ENCODE data around the gene TEX14. TPM values are rescaled to one million over a fixed set of nuclear protein-coding genes. Genes with fewer than 3 reads are reported as not detected.
A peak's percentile ranks its signal among the peaks of the same experiment; 100 is the strongest.
"Not testable (repeated sequence)": the region's sequence is repeated elsewhere in the genome, so short reads cannot be mapped to it uniquely, and the experiment has no call there.

Gene TEX14
- total RNA-seq, 1 donor from 2014 or later: not detected

DNA sequence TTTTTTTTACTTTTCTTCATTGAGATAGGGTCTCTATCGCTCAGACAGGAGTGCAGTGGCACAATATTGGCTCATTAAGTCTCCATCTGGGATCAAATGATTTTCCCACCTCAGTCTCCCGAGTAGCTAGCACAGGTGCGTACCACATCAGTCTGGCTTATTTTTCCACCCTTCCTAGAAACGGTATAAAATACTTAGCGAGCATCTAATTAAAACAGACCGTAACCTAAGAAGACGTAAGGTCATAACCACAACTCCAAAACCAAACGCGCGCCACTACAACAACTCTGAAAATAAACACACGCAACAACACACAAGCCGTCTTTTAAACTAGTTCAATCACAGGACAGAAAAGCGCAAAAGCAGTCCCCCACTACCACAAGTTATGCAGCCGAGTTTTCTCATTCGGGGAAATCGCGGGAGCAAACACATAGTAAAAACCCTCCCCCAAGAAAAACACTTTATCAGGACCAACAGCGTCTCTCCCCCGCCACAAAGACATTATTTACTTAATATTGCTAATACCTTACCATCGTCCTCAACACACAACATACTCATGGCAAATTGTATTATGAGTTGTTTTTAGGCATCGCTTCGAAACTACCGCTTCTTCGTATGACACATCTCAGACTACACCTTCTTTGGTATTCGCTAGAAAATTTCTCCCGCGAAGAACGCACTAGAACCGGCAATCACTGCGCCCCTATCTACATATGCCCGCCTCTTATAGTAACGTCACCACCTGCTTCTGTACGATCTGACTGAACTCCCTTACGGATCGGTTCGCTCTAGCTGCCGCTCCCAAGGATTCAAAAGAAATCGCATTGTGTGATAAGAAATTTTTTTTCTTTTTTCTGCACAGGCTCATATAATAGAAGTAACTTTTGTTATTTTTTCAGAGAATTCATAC is 32.8 kb downstream of the TEX14 start:
- peak; percentile 98 for DNase-seq (ENCODE audit: low spot score)

DNA sequence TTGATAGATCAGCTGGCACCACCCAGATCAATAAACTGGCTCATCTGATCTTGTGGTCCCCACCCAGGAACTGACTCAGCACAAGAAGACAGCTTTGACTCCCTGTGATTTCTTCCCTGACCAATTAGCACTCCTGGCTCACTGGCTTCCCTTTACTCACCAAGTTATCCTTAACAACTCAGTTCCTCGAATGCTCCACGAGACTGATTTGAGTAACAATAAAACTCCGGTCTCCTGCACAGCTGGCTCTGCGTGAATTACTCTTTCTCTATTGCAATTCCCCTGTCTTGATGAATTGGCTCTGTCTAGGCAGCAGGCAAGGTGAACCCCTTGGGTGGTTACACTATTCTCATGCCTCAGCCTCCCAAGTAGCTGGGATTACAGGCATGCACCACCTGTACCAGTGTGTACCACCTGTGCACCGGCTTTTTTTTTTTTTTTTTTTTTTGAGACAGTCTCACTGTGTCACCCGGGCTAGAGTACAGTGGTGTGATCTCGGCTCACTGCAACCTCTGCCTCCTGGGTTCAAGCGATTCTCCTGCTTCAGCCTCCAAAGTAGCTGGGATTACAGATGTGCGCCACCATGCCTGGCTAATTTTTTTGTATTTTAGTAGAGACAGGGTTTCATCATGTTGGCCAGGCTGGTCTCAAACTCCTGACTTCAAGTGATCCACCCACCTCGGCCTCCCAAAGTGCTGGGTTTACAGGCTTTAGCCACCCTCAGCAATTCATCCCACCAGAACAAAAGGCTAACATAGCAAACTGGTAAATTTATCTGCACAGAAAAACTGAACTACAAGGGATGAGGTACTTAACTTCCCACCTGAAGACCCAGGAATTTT is 33.7 kb downstream of the TEX14 start:
- not testable (repeated sequence) for DNase-seq (ENCODE audit: low spot score)

DNA sequence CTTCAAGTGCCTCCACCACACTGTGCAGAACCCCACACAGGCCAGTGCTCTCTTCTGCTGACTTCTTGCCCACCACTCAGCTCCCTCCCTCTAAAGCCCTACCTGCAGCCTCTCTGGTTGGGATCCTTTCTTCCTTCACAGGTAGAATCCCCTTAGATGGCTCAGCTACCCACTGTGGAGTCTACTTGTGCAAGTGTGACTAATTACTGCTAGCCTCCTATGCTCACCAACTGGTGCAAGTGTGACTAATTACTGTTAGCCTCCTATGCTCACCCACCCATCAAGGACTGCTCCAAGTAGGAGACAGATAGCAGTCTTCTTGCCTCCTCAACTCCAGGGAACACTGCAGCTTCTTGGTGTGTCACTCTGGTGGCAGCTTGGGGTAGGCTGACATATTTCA is 43.6 kb downstream of the TEX14 start:
- no peak for DNase-seq (ENCODE audit: low spot score)

DNA sequence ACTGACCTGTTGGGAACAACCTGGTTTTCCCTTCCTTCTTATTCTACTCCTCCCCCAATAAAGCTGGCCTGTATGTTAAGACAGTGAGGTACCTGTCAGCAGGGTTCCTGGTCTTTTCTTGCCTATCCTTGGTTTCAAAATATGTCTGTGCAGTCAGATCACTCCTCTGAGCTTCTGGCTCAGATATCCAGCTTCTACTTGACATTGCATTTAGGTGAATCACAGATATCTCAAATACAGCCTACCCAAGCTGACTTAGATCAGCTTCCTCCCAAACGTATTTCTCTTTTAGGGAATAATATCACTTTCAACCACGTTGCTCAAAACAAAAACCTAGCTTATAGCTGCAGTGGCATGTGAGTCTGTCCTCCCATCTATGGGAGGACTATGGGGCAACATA is 48.7 kb downstream of the TEX14 start:
- DNase-seq (ENCODE audit: low spot score): peak; percentile 60

DNA sequence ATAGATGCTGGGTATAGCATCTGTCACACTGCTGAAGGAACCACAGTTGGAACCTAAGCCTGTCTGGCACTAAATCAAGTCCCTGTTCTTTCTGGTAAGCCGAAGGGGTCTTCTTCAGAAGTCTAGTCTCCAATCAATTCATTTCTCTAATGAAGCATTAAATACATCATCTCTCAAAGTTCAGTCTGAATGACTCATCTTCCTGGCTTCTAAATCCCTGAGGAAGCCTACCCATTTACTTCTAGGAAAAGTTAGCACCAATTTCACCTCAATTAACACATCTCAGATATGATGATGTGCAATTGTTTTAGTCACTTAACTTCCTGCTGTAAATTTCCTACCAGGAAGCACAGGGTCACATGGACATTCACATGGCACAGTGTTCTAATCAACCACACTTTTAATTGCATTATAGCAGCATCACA is 49.9 kb downstream of the TEX14 start:
- DNase-seq (ENCODE audit: low spot score): no peak

DNA sequence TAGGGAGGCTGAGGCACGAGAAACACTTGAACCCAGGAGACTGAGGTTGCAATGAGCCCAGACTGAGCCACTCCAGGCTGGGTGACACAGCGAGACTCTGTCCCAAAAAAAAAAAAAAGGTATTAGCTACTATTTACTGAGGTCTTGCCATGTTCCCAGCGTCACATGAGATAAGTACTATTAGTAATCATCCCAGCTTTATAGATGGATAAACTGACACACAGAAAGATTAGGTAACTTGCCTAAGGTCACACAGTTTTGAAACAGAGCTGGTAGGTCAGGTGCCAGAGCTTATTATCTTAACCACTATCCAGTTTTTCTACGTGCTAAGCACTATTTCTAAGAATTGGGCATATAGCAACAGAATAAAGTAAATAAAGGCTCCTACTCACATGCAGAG is 51.6 kb downstream of the TEX14 start:
- no peak for DNase-seq (ENCODE audit: low spot score)

DNA sequence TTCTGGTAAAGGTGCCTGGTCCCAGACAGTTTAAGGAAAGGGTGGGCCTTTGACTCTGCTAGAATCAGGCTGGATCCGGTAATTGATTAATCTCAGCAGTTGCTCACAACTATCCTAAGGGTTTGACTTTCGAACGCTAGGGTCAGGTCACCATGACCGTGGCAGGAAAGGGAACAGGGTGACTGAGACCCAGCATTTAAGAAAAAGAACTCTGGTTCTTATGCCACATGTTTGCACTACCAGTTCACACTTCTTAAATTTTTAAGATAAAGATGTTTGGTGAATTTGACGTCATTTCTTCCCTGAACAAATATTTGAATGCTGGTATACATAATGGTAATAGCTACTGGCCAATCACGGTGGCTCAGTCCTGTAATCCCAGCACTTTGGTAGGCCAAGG is 52.2 kb downstream of the TEX14 start:
- no peak for DNase-seq (ENCODE audit: low spot score)

DNA sequence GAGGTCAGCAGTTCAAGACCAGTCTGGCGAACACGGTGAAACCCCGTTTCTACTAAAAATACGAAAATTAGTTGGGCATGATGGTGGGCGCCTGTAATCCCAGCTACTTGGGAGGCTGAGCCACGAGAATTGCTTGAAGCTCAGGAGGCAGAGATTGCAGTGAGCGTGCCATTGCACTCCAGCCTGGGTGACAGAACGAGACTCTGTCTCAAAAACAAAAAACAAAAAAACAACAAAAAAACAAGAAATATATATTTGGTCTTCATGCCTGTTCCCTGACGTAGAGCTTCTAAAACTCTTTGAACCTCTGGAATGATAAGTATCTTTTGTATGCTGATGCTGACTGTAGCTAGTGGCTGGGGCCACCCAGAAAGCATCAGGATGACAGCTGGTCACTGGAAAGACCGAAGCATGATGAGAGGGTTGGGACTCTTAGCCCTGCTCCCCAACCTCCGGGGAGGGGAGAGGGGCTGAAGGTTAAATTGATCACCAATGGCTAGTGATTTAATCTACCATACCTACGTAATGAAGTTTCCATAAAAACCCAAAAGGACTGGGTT is 54.8 kb downstream of the TEX14 start:
- DNase-seq (ENCODE audit: low spot score): no peak

DNA sequence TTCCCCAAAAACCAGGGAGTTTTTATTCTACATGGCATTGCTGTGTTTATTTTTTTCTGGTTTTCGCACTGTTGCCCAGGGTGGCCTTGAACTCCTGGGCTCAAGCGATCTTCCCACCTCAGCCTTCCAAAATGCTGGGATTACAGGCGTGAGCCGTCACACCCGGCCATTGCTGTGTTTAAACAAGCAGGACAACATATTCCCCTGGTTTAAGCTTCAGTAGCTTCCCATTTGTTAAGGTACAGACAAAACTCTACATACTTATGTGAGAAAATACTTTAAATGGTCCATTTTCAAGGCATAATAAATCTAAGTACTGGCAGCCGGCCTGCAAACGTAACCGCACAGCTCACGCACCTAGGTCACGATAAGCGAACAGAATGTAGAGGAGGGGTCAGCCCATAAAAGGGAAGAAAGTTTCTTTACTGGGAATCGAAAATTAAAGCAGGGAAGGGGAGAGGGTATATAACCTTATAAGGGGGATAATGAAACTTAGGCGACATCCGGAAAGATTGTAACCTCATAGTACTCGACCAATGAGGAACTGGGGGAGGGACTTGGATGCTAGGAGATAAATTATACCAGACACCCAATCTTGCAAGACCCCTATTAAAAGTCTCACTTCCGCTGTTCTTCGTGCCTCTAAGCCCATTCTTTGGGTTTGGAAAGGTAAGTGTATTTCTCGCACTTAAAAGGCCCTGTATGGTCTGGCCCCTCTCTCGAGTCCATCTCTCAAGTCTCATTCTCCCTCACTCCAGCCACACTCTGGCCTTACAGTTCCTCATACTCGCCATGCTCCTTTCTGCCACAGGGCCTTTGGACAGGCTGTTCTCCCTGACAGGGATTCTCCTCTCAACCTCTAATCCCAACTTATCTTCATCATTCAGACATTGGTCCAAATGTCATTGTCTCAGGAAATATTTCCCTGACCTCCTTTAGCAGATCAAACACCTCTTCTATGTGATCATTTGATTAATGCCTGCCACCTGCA is 59.2 kb downstream of the TEX14 start:
- peak; percentile 10 for DNase-seq (ENCODE audit: low spot score)

DNA sequence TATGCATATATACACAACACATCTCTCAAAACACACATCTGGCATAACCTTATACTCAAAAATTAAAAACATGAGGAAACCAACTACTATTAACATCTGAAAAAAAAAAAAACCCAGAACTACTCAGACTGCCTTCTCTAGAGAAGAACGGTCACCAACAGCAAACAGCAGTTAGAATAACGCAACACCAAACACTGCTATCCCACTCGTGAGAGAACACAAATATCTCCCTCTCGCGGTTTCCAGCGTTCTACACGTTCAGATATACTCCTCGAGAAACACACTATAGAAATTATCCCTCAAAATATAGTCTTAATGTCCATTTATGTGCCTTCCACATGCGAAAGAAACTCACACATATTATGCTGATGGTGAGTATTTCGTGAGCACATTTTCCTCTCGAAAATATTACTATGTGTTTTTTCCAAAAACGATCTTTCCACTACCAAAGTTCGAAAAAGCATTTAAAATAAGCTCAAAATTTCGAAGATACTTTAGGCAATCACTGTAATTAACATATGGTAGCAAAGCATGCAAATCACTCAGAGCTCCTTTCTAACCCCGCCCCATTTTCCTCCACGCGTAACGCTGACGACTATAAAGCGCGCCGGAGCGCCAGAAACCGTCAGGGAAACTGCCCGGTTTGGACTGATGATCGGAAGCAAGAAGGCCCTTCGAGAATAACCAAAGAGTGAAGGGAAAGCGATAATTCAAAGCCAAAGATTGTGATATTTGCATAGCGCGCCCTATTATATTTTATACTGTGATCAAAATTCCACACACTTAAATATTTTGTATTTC is 60.1 kb downstream of the TEX14 start:
- DNase-seq (ENCODE audit: low spot score): peak; percentile 99

DNA sequence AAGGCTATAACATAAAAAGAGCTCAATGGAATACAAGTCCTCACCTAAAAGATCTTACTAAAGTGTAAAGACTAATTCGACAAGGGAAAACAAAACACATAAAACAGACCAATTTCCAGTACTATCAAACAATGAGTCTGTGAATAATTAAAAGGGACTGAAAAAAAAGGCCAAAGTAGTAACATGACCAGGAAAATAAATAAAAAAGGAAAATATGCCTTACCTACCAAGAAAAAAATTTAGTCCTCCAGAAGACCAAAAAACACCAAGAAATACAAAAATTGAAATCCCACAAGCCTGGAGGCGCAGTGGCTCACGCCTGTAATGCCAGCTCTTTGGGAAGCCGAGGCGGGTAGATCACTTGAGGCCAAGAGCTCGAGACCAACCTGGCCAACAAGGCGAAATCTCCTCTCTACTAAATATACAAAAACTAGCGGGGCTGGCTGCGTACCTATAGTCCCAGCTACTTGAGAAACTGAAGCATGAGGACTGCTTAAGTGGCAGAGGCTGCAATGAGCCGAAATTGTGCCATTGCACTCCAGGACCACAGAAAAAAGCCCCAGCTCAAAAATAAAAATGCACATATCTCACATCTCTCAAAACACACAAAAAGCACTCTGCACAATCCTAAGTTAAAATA is 60.8 kb downstream of the TEX14 start:
- no peak for DNase-seq (ENCODE audit: low spot score)

DNA sequence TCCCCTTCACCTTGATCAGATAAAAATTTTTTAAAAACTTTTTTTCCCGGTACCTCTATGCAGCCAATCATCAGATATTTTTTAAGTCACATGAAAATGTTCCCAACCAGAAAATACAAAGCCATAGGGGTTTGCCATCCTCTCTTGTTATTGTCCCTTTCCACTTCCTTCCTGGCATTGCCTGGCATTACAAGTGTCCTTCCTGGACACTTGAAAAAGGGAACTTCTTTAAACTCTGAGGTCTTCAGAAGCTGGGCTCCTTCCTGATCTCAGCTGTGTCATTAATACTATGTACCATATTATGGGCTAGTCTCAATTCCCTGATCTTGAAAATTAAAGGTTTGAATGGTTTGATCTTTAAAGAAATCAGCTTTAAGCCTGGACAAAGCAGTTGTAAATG is 64.9 kb downstream of the TEX14 start:
- DNase-seq (ENCODE audit: low spot score): peak; percentile 5

DNA sequence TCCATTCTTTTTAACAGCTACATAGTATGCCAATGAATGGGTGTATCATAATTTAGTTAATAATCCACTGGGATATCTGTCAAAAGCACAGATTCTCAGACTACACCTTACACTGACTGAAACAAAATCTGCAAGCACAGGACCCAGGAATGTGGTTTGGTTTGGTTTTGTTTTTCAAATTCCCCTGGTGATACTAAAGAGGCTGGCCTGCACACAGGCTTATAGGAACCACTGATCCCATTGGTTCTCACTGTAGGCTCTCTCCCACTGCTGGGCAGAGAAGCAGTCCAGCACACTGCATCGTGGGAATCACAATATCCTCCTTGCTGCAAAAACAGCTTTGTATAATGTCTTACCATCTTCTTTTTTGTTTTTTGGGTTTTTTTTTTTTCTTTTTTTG is 67.1 kb downstream of the TEX14 start:
- DNase-seq (ENCODE audit: low spot score): no peak

DNA sequence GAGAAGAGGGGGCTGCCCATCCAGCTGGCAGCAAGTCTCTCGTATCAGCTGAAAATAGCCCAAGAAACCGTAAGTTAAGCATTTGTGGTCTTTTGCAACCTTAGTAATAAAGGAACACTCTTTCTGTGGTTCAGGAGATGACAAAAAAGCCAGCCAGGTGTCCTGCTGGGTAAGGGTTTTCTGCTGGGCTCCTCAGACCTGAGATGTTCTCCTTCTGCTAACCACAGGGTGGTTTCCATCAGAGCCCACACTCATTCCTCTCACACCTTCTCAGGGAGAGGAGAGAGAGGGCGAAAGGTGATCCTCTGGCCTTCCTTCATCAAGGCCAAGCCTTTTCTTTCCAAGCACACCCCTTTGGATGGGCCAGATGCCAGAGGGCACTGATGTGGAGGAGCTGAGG is 70.7 kb downstream of the TEX14 start:
- no peak for DNase-seq (ENCODE audit: low spot score)

DNA sequence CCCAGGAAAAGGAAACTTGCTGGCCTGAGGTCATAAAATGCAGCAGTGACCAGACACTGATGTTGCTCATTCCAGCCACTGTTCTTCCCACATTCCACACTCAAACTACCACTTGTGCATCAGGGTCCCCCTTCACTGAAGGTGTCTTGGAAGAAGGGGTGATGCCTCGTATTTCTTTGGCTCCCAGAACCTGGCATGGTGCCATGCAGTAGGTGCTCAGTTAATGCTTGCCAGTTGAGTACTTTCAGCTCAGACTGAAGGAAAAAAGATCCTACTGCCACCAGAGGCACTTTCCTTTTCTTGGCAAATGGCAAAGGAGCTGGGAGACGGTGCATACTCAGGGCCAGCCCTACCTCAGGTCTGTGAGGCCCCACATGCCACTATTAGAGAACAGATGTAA is 73.5 kb downstream of the TEX14 start:
- DNase-seq (ENCODE audit: low spot score): no peak

DNA sequence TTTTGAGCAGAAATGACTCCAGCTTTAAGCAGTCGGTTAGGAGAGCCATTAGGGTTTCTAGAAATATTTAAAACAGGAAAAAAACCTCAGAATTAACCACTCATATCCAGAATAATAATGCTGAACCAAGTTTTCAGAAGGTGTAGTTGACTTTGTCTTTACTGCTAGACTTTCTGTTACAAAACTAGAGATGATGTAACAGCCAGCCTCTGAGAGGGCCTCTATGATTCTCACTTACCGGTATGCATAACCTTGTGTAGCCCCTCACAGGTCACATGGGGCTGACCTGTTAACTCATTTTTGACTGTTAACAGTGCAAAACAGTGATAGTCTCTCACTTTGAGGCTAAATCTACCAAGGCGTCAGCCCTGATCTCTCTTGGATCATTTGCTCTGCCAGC is 74.3 kb downstream of the TEX14 start:
- no peak for DNase-seq (ENCODE audit: low spot score)

DNA sequence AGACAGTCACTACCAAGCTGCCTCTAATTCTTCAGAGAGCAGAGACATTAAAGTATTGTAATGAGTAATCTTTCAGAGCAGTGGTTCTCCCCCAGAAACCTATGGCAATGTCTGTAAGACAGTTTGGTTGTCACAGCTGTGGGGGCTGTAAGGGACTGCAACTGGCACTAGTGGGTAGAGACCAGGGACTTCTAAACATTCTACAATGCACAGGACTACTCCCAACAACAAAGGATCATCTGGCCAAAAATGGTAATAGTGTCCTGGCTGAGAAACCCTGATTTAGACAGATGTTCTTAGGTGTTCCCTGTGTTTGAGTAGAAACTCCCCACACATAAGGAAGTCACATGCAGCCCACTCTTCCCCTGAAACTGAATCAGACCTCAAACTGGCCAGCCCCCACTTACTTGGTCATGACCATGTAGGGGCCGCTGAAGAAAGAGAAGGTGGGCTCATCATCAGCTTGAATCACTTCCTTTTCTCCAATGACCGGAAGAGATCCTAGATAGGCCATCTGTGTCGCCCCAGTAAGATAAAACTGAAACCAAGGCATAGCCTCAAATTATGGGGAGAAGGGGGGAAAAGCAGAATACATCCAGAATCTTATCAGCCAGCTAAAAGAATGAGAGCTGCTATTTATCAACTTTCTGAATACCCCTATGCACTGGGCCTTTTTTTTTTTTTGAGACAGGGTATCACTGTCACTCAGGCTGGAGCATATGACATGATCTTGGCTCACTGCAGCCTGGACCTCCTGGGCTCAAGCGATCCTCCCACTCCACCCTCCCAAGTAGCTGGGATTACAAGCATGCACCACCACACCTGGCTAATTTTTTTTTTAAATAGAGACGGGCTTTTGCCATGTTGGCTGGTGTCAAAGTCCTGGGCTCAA is 75.8 kb downstream of the TEX14 start:
- no peak for DNase-seq (ENCODE audit: low spot score)

DNA sequence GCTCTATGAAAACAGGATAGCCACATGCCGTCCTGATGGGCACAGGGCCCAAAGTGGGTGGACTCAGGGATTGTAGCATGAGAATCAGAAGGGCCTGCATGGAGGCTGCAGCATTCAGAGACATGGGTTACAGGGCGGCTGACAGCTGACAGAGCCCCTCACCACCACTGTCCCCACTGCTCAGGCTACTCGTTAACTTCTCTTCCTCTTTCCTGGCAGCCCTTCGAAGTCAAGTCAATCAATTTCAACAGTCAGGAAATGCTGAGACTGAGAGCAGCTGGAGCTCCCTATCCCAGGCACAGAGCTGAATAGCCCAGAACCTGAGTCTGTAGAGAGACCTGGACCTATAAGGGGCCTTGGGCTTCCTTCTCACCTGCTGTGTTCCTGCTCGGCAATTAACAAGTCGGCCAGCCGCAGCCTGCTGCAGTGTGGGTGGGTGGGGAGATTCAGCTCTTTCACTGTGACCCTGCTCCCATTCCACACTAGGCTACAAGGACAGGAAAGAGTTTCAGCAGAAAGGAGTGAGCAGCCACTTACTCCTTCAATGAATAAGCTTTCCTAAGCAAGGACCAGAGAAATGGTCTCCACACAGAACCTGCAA is 76.9 kb downstream of the TEX14 start:
- DNase-seq (ENCODE audit: low spot score): no peak
